ENCODE results near the gene DLL3.

Gene DLL3

GRCh38 chr19:39509233-39509632 is 10.5 kb downstream of the DLL3 start:
- Histone ChIP-seq H3K4me3 (ENCODE audit: insufficient read depth, low read length, poor library complexity, severe bottlenecking) (no peak overlapping the region), H3K27me3 (ENCODE audit: low read length) (no peaks in the 10 kb centered on the region)
- TF ChIP-seq EZH2phosphoT487 (conservative IDR thresholded peaks at IDR 0.05; ENCODE audit: low read length): no peak
- no peak for TF ChIP-seq CTCF (IDR thresholded peaks at IDR 0.05; ENCODE audit: insufficient read depth, low read length, poor library complexity, severe bottlenecking)

GRCh38 chr19:39512988-39513387 is 14.2 kb downstream of the DLL3 start:
- Histone ChIP-seq H3K79me2 (ENCODE audit: insufficient read depth, low read length) (no peaks in the 10 kb centered on the region), H3K9me2 (replicated peaks; ENCODE audit: insufficient read depth, low read length) (no peaks in the 10 kb centered on the region), H3K27ac (ENCODE audit: low read depth, low read length) (no peak overlapping the region), H3K36me3 (ENCODE audit: low read length) (no peaks in the 10 kb centered on the region), H3K4me2 (ENCODE audit: low read depth, low read length, poor library complexity, severe bottlenecking) (no peak overlapping the region), H3K27me3 (ENCODE audit: low read length) (no peaks in the 10 kb centered on the region), H2AFZ (ENCODE audit: low read depth, low read length, severe bottlenecking) (no peak overlapping the region), H3F3A (ENCODE audit: insufficient read depth) (no peaks in the 10 kb centered on the region), H4K20me1 (ENCODE audit: low read depth, low read length) (no peaks in the 10 kb centered on the region), H3K9me3 (ENCODE audit: insufficient read depth, low read length) (no peaks in the 10 kb centered on the region), H3K4me3 (ENCODE audit: insufficient read depth, low read length, poor library complexity, severe bottlenecking) (no peak overlapping the region), H3K9ac (ENCODE audit: low read length) (no peak overlapping the region)
- TF ChIP-seq EZH2phosphoT487 (conservative IDR thresholded peaks at IDR 0.05; ENCODE audit: low read length) (no peak), CTCF (IDR thresholded peaks at IDR 0.05; ENCODE audit: insufficient read depth, low read length, poor library complexity, severe bottlenecking) (no peak)

More at GRCh38 chr19:39509233-39509632, 10.5 kb downstream of the DLL3 start:
- Histone ChIP-seq H4K20me1 (ENCODE audit: low read depth, low read length) (no peaks in the 10 kb centered on the region), H3K27ac (ENCODE audit: low read depth, low read length) (no peak overlapping the region), H3K9me2 (replicated peaks; ENCODE audit: insufficient read depth, low read length) (no peaks in the 10 kb centered on the region), H3K79me2 (ENCODE audit: insufficient read depth, low read length) (no peaks in the 10 kb centered on the region), H3K36me3 (ENCODE audit: low read length) (no peaks in the 10 kb centered on the region), H3K9ac (ENCODE audit: low read length) (no peak overlapping the region), H3K9me3 (ENCODE audit: insufficient read depth, low read length) (no peaks in the 10 kb centered on the region), H2AFZ (ENCODE audit: low read depth, low read length, severe bottlenecking) (no peak overlapping the region), H3F3A (ENCODE audit: insufficient read depth) (no peaks in the 10 kb centered on the region), H3K4me2 (ENCODE audit: low read depth, low read length, poor library complexity, severe bottlenecking) (no peak overlapping the region)

- Histone ChIP-seq H3K9me2 (replicated peaks; ENCODE audit: insufficient read depth, low read length) (no peaks in the 10 kb centered on the region), H3K9me3 (ENCODE audit: insufficient read depth, low read length) (no peaks in the 10 kb centered on the region), H3K36me3 (ENCODE audit: low read length) (no peaks in the 10 kb centered on the region), H4K20me1 (ENCODE audit: low read depth, low read length) (no peaks in the 10 kb centered on the region), H3K4me3 (ENCODE audit: insufficient read depth, low read length, poor library complexity, severe bottlenecking) (no peak within 1 kb of the TSS), H3K27me3 (ENCODE audit: low read length) (no peaks in the 10 kb centered on the region), H3K4me2 (ENCODE audit: low read depth, low read length, poor library complexity, severe bottlenecking) (no peak within 1 kb of the TSS), H3K27ac (ENCODE audit: low read depth, low read length) (no peak within 1 kb of the TSS), H3K79me2 (ENCODE audit: insufficient read depth, low read length) (no peaks in the 10 kb centered on the region), H2AFZ (ENCODE audit: low read depth, low read length, severe bottlenecking) (no peak within 1 kb of the TSS), H3K9ac (ENCODE audit: low read length) (no peak within 1 kb of the TSS), H3F3A (ENCODE audit: insufficient read depth) (no peaks in the 10 kb centered on the region)
- no peak for TF ChIP-seq CTCF (IDR thresholded peaks at IDR 0.05; ENCODE audit: insufficient read depth, low read length, poor library complexity, severe bottlenecking)
- no peak for TF ChIP-seq EZH2phosphoT487 (conservative IDR thresholded peaks at IDR 0.05; ENCODE audit: low read length)
Observed at GRCh38 chr19:39514840-39515550, 16.2 kb downstream of the DLL3 start, which contains the start of gene SELENOV. TSS of gene SELENOV (plus strand) at chr19:39515139. CDS start at chr19:39515213, 74 bp downstream.

Data from SU-DHL-6 (cell line).